EL (cell line): ENCODE measurements around the gene RPS17.
"Not testable (repeated sequence)": the region's sequence is repeated elsewhere in the genome, so short reads cannot be mapped to it uniquely, and the experiment has no call there.

Experiments used
- DNase-seq: peaks from one replicate; pipeline ENCODE4 v3.0.0-alpha.2; 2016

Gene RPS17

GRCh38 chr15:82507087-82507486, 33.2 kb downstream of the RPS17 start:
- DNase-seq, result not testable (repeated sequence)

- not testable (repeated sequence) for DNase-seq
These were observed 34.4 kb downstream of the RPS17 start for GRCh38 chr15:82505842-82506241.

- DNase-seq, result not testable (repeated sequence)
These were observed 36.2 kb downstream of the RPS17 start for GRCh38 chr15:82504074-82504473.

GRCh38 chr15:82502700-82503339, 37.4 kb downstream of the RPS17 start:
- not testable (repeated sequence) for DNase-seq

GRCh38 chr15:82500772-82501171, 39.5 kb downstream of the RPS17 start:
- DNase-seq, result peak; percentile 0

- not testable (repeated sequence) for DNase-seq
These were observed 42.3 kb downstream of the RPS17 start for GRCh38 chr15:82497978-82498377.

GRCh38 chr15:82488250-82488649, 52.0 kb downstream of the RPS17 start:
- not testable (repeated sequence) for DNase-seq

GRCh38 chr15:82487045-82487444, 53.2 kb downstream of the RPS17 start:
- not testable (repeated sequence) for DNase-seq
